CD14-positive monocyte (primary cell): ENCODE results near the gene KCNJ13. TPM values are rescaled to one million over a fixed set of nuclear protein-coding genes. Genes with fewer than 3 reads are reported as not detected.

Source experiments
- DNase-seq, 3 donors: peaks; one replicate each; pipeline ENCODE4 v3.0.0-alpha.2; 2011 to 2022
- H2AFZ ChIP-seq: 2 replicates; pipeline ENCODE4 v1.6.0; 2012; ENCODE audit warnings: mild to moderate bottlenecking, low read depth, low read length, inconsistent platforms; ENCODE audit not compliant: insufficient read depth, poor library complexity, severe bottlenecking
- H3K27ac ChIP-seq, 2 donors: 1 replicate in 1 of 2; 2 replicates in 1 of 2; pipeline ENCODE4 v1.5.1; 2012 to 2013; ENCODE audit warnings: low read length in 2 of 2, control low read depth in 1 of 2, inconsistent platforms in 1 of 2, low read depth in 1 of 2, mild to moderate bottlenecking in 1 of 2
- H3K27me3 ChIP-seq, 2 donors: one replicate each; pipeline versions ENCODE4 v1.6.0 to v1.6.1; 2011 to 2013; ENCODE audit warnings: low read length in 2 of 2; ENCODE audit not compliant: control insufficient read depth in 2 of 2, insufficient read depth in 2 of 2
- H3K36me3 ChIP-seq, 2 donors: replicated peaks in 1 of 2; 1 replicate in 1 of 2; 2 replicates in 1 of 2; pipeline versions ENCODE4 v1.5.1 to v1.6.1; 2012 to 2013; ENCODE audit warnings: low read length in 2 of 2, control low read depth in 1 of 2, inconsistent platforms in 1 of 2, mild to moderate bottlenecking in 1 of 2; ENCODE audit not compliant: insufficient read depth in 2 of 2, control insufficient read depth in 1 of 2
- H3K4me1 ChIP-seq, 2 donors: 1 replicate in 1 of 2; 2 replicates in 1 of 2; pipeline versions ENCODE4 v1.5.1 to v1.6.1; 2012 to 2013; ENCODE audit warnings: low read length in 2 of 2, control low read depth in 1 of 2, inconsistent platforms in 1 of 2, mild to moderate bottlenecking in 1 of 2, moderate library complexity in 1 of 2; ENCODE audit not compliant: insufficient read depth in 2 of 2, control insufficient read depth in 1 of 2
- H3K4me2 ChIP-seq: replicated peaks from 2 replicates; pipeline ENCODE3; 2012; ENCODE audit warnings: low read length, moderate library complexity, mild to moderate bottlenecking; ENCODE audit not compliant: poor library complexity, severe bottlenecking; ENCODE audit errors: extremely low read depth
- H3K4me3 ChIP-seq, 3 experiments: fragments of 200-600 bp in 1 of 3; sonication (generic) in 1 of 3; replicated peaks in 1 of 3; 1 replicate in 2 of 3; 2 replicates in 1 of 3; pipeline ENCODE4 v1.5.1; 2011 to 2013; ENCODE audit warnings: low read length in 3 of 3, mild to moderate bottlenecking in 3 of 3, control low read depth in 2 of 3, low read depth in 2 of 3, inconsistent platforms in 1 of 3, moderate library complexity in 1 of 3
- H3K79me2 ChIP-seq: 2 replicates; pipeline ENCODE4 v1.6.0; 2012; ENCODE audit warnings: mild to moderate bottlenecking, control low read depth, inconsistent platforms, low read length, moderate library complexity; ENCODE audit not compliant: insufficient read depth
- H3K9ac ChIP-seq: 2 replicates; pipeline ENCODE4 v1.6.0; 2017; ENCODE audit warnings: low read length, mild to moderate bottlenecking; ENCODE audit not compliant: insufficient read depth, poor library complexity, severe bottlenecking
- H3K9me3 ChIP-seq, 2 donors: replicated peaks in 1 of 2; 1 replicate in 1 of 2; 2 replicates in 1 of 2; pipeline versions ENCODE4 v1.5.1 to v1.6.1; 2012 to 2013; ENCODE audit warnings: low read length in 2 of 2, control low read depth in 1 of 2; ENCODE audit not compliant: control insufficient read depth in 1 of 2, insufficient read depth in 1 of 2
- H4K20me1 ChIP-seq: 2 replicates; pipeline ENCODE4 v1.6.0; 2012; ENCODE audit warnings: mild to moderate bottlenecking, low read length, control low read depth, moderate library complexity; ENCODE audit not compliant: insufficient read depth
- H3K27ac Mint-ChIP-seq, 7 donors: one replicate each; pipeline ENCODE4 v1.8.0; 2020; ENCODE audit warnings: mild to moderate bottlenecking in 7 of 7, mixed read lengths in 7 of 7, moderate library complexity in 6 of 7, inconsistent platforms in 2 of 7
- H3K27me3 Mint-ChIP-seq, 3 donors: one replicate each; pipeline ENCODE4 v1.8.0; 2021 to 2022; ENCODE audit warnings: low read depth in 3 of 3, mild to moderate bottlenecking in 3 of 3, mixed read lengths in 3 of 3, moderate library complexity in 3 of 3, inconsistent platforms in 1 of 3
- H3K36me3 Mint-ChIP-seq, 2 donors: one replicate each; pipeline ENCODE4 v1.8.0; 2020; ENCODE audit warnings: mixed read lengths in 2 of 2, inconsistent platforms in 1 of 2, mild to moderate bottlenecking in 1 of 2
- H3K4me1 Mint-ChIP-seq: one replicate; pipeline ENCODE4 v1.8.0; 2020; ENCODE audit warnings: mild to moderate bottlenecking, mixed read lengths
- H3K4me3 Mint-ChIP-seq, 2 donors: one replicate each; pipeline ENCODE4 v1.8.0; 2020; ENCODE audit warnings: mild to moderate bottlenecking in 2 of 2, mixed read lengths in 2 of 2, moderate library complexity in 1 of 2
- H3K9me3 Mint-ChIP-seq, 7 donors: one replicate each; pipeline ENCODE4 v1.8.0; 2020 to 2022; ENCODE audit warnings: mixed read lengths in 7 of 7, mild to moderate bottlenecking in 6 of 7, moderate library complexity in 6 of 7, inconsistent platforms in 2 of 7
- CTCF ChIP-seq: fragments of 200-600 bp; IDR thresholded peaks from one replicate; pipeline ENCODE4 v1.8.0; 2022; ENCODE audit warnings: antibody characterized with exemption, mild to moderate bottlenecking
- WGBS: methylation state at CpG from one replicate; pipeline ENCODE4 v1.1.5; 2013; ENCODE audit warnings: missing lambda C conversion rate; ENCODE audit not compliant: insufficient coverage; 5-methylcytosine and 5-hydroxymethylcytosine counted together
- intact Hi-C, 2 donors: fragments of 100-400 bp; cut with micrococcal nuclease; formaldehyde crosslinking; loops; one replicate each; pipeline versions ENCODE4 v1.15.0 to v1.15.1; 2023
- polyA plus RNA-seq, 3 donors: library from polyadenylated mRNA; depleted of rRNA in 1 of 3; unstranded in 2 of 3; stranded (reverse) in 1 of 3; fragments of 300-500 nt in 2 of 3; fragments of >200 nt in 1 of 3; fragmentation: Illumina TruSeq in 2 of 3; gene quantifications; 1 replicate in 2 of 3; 2 replicates in 1 of 3; pipeline ENCODE4 v1.2.3, GENCODE V29; 2012 to 2021

Gene KCNJ13
- polyA plus RNA-seq, 3 donors, result not detected

DNA sequence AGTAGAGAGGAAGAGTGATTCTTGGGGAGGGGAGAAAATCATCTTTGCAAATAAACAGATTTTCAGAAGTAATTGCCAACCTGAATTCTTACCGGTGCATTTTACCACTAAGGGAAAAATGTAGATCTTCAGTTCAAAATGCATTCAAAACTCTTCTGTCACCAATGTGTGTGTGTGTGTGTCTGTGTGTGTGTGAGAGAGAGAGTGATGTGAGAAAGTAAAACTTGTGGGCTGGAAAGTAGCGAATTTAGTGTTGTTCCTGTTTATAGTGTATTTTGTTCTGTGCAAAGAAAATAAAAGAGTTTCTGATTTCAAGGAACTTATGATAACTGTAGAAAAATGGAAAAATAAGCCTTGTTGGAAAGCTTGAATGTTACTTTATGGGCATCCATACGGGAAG, 27.0 kb downstream of the KCNJ13 start:
- H3K9me3 Mint-ChIP-seq, result no peaks in the 10 kb centered on the region
- no peak overlapping the region for H3K4me3 Mint-ChIP-seq
- no peak overlapping the region for H2AFZ ChIP-seq
- H3K27me3 Mint-ChIP-seq, result no peaks in the 10 kb centered on the region
- H3K4me3 ChIP-seq, result no peak overlapping the region
- 90% methylated on average over 1 of the region's 3 CpGs for WGBS
- peaks cover 4% of the 10 kb centered on the region for H4K20me1 ChIP-seq
- peaks cover 59 to 80% of the 10 kb centered on the region in 2 donors for H3K36me3 Mint-ChIP-seq
- H3K27ac Mint-ChIP-seq, result peak overlapping the region in 2 of 7 donors; percentile 3 to 19
- peaks cover 60 to 80% of the 10 kb centered on the region in 2 donors for H3K36me3 ChIP-seq
- H3K4me1 Mint-ChIP-seq, result no peaks in the 10 kb centered on the region
- H3K9ac ChIP-seq, result no peak overlapping the region
- intact Hi-C loops, result no loop called here
- no peaks in the 10 kb centered on the region for H3K4me1 ChIP-seq
- H3K4me2 ChIP-seq, result no peak overlapping the region
- H3K27me3 ChIP-seq, result no peaks in the 10 kb centered on the region
- no peak for DNase-seq
- no peak overlapping the region for H3K27ac ChIP-seq
- no peaks in the 10 kb centered on the region for H3K9me3 ChIP-seq
- no peaks in the 10 kb centered on the region for H3K79me2 ChIP-seq
- no peak for TF ChIP-seq CTCF

DNA sequence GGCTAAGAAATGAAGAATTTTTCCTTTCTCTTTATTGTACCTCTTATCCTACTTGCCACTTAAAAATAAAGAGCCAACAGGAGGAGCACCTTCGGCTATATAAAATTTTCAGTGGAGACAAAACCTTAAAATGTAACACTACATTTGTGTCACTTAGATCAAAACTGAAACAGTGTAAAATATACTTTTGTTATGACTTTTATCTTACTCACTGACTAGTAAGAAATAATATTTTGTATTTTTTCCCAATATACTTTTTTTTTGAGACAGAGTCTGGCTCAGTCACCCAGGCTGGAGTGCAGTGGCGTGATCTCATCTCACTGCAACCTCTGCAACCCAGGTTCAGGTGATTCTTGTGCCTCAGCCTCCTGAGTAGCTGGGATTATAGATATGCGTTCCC, 28.3 kb downstream of the KCNJ13 start:
- Histone ChIP-seq H4K20me1 (peaks cover 12% of the 10 kb centered on the region), H3K27ac (no peak overlapping the region), H3K9me3 (no peaks in the 10 kb centered on the region), H2AFZ (no peak overlapping the region), H3K79me2 (no peaks in the 10 kb centered on the region), H3K4me2 (no peak overlapping the region), H3K4me3 (no peak overlapping the region), H3K4me1 (no peaks in the 10 kb centered on the region), H3K9ac (no peak overlapping the region), H3K36me3 (peaks cover 51 to 76% of the 10 kb centered on the region in 2 donors), H3K27me3 (no peaks in the 10 kb centered on the region)
- H3K4me3 Mint-ChIP-seq, result no peak overlapping the region
- DNase-seq, result no peak
- H3K27me3 Mint-ChIP-seq, result no peaks in the 10 kb centered on the region
- 100% methylated on average over 1 of the region's 3 CpGs for WGBS
- intact Hi-C loops, result no loop called here
- peaks cover 56 to 78% of the 10 kb centered on the region in 2 donors for H3K36me3 Mint-ChIP-seq
- TF ChIP-seq CTCF, result no peak
- no peaks in the 10 kb centered on the region for H3K9me3 Mint-ChIP-seq
- H3K27ac Mint-ChIP-seq, result no peak overlapping the region
- no peaks in the 10 kb centered on the region for H3K4me1 Mint-ChIP-seq
